CD14-positive monocyte (primary cell): ENCODE data around the gene WDR45. TPM values are rescaled to one million over a fixed set of nuclear protein-coding genes. Genes with fewer than 3 reads are reported as not detected.

Source experiments
- DNase-seq, 3 donors: peaks; one replicate each; pipeline ENCODE4 v3.0.0-alpha.2; 2011 to 2022
- H2AFZ ChIP-seq: 2 replicates; pipeline ENCODE4 v1.6.0; 2012; ENCODE audit warnings: mild to moderate bottlenecking, low read depth, low read length, inconsistent platforms; ENCODE audit not compliant: insufficient read depth, poor library complexity, severe bottlenecking
- H3K27ac ChIP-seq, 2 donors: 1 replicate in 1 of 2; 2 replicates in 1 of 2; pipeline ENCODE4 v1.5.1; 2012 to 2013; ENCODE audit warnings: low read length in 2 of 2, control low read depth in 1 of 2, inconsistent platforms in 1 of 2, low read depth in 1 of 2, mild to moderate bottlenecking in 1 of 2
- H3K27me3 ChIP-seq, 2 donors: one replicate each; pipeline versions ENCODE4 v1.6.0 to v1.6.1; 2011 to 2013; ENCODE audit warnings: low read length in 2 of 2; ENCODE audit not compliant: control insufficient read depth in 2 of 2, insufficient read depth in 2 of 2
- H3K36me3 ChIP-seq, 2 donors: replicated peaks in 1 of 2; 1 replicate in 1 of 2; 2 replicates in 1 of 2; pipeline versions ENCODE4 v1.5.1 to v1.6.1; 2012 to 2013; ENCODE audit warnings: low read length in 2 of 2, control low read depth in 1 of 2, inconsistent platforms in 1 of 2, mild to moderate bottlenecking in 1 of 2; ENCODE audit not compliant: insufficient read depth in 2 of 2, control insufficient read depth in 1 of 2
- H3K4me1 ChIP-seq, 2 donors: 1 replicate in 1 of 2; 2 replicates in 1 of 2; pipeline versions ENCODE4 v1.5.1 to v1.6.1; 2012 to 2013; ENCODE audit warnings: low read length in 2 of 2, control low read depth in 1 of 2, inconsistent platforms in 1 of 2, mild to moderate bottlenecking in 1 of 2, moderate library complexity in 1 of 2; ENCODE audit not compliant: insufficient read depth in 2 of 2, control insufficient read depth in 1 of 2
- H3K4me2 ChIP-seq: replicated peaks from 2 replicates; pipeline ENCODE3; 2012; ENCODE audit warnings: low read length, moderate library complexity, mild to moderate bottlenecking; ENCODE audit not compliant: poor library complexity, severe bottlenecking; ENCODE audit errors: extremely low read depth
- H3K4me3 ChIP-seq, 3 experiments: fragments of 200-600 bp in 1 of 3; sonication (generic) in 1 of 3; replicated peaks in 1 of 3; 1 replicate in 2 of 3; 2 replicates in 1 of 3; pipeline ENCODE4 v1.5.1; 2011 to 2013; ENCODE audit warnings: low read length in 3 of 3, mild to moderate bottlenecking in 3 of 3, control low read depth in 2 of 3, low read depth in 2 of 3, inconsistent platforms in 1 of 3, moderate library complexity in 1 of 3
- H3K79me2 ChIP-seq: 2 replicates; pipeline ENCODE4 v1.6.0; 2012; ENCODE audit warnings: mild to moderate bottlenecking, control low read depth, inconsistent platforms, low read length, moderate library complexity; ENCODE audit not compliant: insufficient read depth
- H3K9ac ChIP-seq: 2 replicates; pipeline ENCODE4 v1.6.0; 2017; ENCODE audit warnings: low read length, mild to moderate bottlenecking; ENCODE audit not compliant: insufficient read depth, poor library complexity, severe bottlenecking
- H3K9me3 ChIP-seq, 2 donors: replicated peaks in 1 of 2; 1 replicate in 1 of 2; 2 replicates in 1 of 2; pipeline versions ENCODE4 v1.5.1 to v1.6.1; 2012 to 2013; ENCODE audit warnings: low read length in 2 of 2, control low read depth in 1 of 2; ENCODE audit not compliant: control insufficient read depth in 1 of 2, insufficient read depth in 1 of 2
- H4K20me1 ChIP-seq: 2 replicates; pipeline ENCODE4 v1.6.0; 2012; ENCODE audit warnings: mild to moderate bottlenecking, low read length, control low read depth, moderate library complexity; ENCODE audit not compliant: insufficient read depth
- H3K27ac Mint-ChIP-seq, 7 donors: one replicate each; pipeline ENCODE4 v1.8.0; 2020; ENCODE audit warnings: mild to moderate bottlenecking in 7 of 7, mixed read lengths in 7 of 7, moderate library complexity in 6 of 7, inconsistent platforms in 2 of 7
- H3K27me3 Mint-ChIP-seq, 3 donors: one replicate each; pipeline ENCODE4 v1.8.0; 2021 to 2022; ENCODE audit warnings: low read depth in 3 of 3, mild to moderate bottlenecking in 3 of 3, mixed read lengths in 3 of 3, moderate library complexity in 3 of 3, inconsistent platforms in 1 of 3
- H3K36me3 Mint-ChIP-seq, 2 donors: one replicate each; pipeline ENCODE4 v1.8.0; 2020; ENCODE audit warnings: mixed read lengths in 2 of 2, inconsistent platforms in 1 of 2, mild to moderate bottlenecking in 1 of 2
- H3K4me1 Mint-ChIP-seq: one replicate; pipeline ENCODE4 v1.8.0; 2020; ENCODE audit warnings: mild to moderate bottlenecking, mixed read lengths
- H3K4me3 Mint-ChIP-seq, 2 donors: one replicate each; pipeline ENCODE4 v1.8.0; 2020; ENCODE audit warnings: mild to moderate bottlenecking in 2 of 2, mixed read lengths in 2 of 2, moderate library complexity in 1 of 2
- H3K9me3 Mint-ChIP-seq, 7 donors: one replicate each; pipeline ENCODE4 v1.8.0; 2020 to 2022; ENCODE audit warnings: mixed read lengths in 7 of 7, mild to moderate bottlenecking in 6 of 7, moderate library complexity in 6 of 7, inconsistent platforms in 2 of 7
- CTCF ChIP-seq: fragments of 200-600 bp; IDR thresholded peaks from one replicate; pipeline ENCODE4 v1.8.0; 2022; ENCODE audit warnings: antibody characterized with exemption, mild to moderate bottlenecking
- WGBS: methylation state at CpG from one replicate; pipeline ENCODE4 v1.1.5; 2013; ENCODE audit warnings: missing lambda C conversion rate; ENCODE audit not compliant: insufficient coverage; 5-methylcytosine and 5-hydroxymethylcytosine counted together
- intact Hi-C, 2 donors: fragments of 100-400 bp; cut with micrococcal nuclease; formaldehyde crosslinking; loops; one replicate each; pipeline versions ENCODE4 v1.15.0 to v1.15.1; 2023
- polyA plus RNA-seq, 3 donors: library from polyadenylated mRNA; depleted of rRNA in 1 of 3; unstranded in 2 of 3; stranded (reverse) in 1 of 3; fragments of 300-500 nt in 2 of 3; fragments of >200 nt in 1 of 3; fragmentation: Illumina TruSeq in 2 of 3; gene quantifications; 1 replicate in 2 of 3; 2 replicates in 1 of 3; pipeline ENCODE4 v1.2.3, GENCODE V29; 2012 to 2021
- small RNA-seq: library from RNA; depleted of rRNA; stranded (forward); fragments of <200 nt; gene quantifications from one replicate; pipeline ENCODE3, GENCODE V24; 2012; ENCODE audit warnings: low read depth; ENCODE audit not compliant: insufficient read length

WDR45 gene
- polyA plus RNA-seq, 3 donors: 83.1 to 207 (median 83.8) TPM

DNA sequence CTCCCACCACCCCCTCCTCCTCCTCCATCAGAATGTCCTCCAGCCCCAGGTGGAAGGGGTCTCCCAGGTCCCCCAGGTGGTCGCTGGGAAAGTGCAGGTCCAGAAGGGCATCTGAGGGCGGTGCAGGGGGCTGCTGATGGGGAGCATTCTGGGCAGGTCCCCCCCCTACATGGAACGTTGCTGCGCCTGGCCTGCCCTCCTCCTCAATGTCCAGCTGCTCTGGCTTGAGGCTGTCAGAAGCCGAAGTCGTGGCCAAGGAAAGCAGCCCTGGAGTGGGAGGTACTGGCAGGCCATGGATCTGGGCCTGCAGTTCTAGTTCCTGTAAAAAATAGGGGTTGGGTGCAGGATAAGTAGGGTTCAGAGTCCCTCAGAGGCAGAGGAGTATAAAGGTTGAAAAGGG lies 49.4 kb downstream of the WDR45 start:
- Mint-ChIP-seq H3K27ac (no peak overlapping the region), H3K9me3 (peaks cover 0 to 4% (median 0%) of the 10 kb centered on the region in 7 donors), H3K27me3 (peaks cover 0 to 6% (median 0%) of the 10 kb centered on the region in 3 donors), H3K4me1 (peaks cover 22% of the 10 kb centered on the region), H3K36me3 (peaks cover 47 to 79% of the 10 kb centered on the region in 2 donors), H3K4me3 (no peak overlapping the region)
- TF ChIP-seq CTCF: no peak
- H3K27ac ChIP-seq: no peak overlapping the region
- H3K4me1 ChIP-seq: peaks cover 17 to 22% of the 10 kb centered on the region in 2 donors
- DNase-seq: no peak
- H3K27me3 ChIP-seq: no peaks in the 10 kb centered on the region
- no peak overlapping the region for H3K4me2 ChIP-seq
- H3K36me3 ChIP-seq: peaks cover 45 to 58% of the 10 kb centered on the region in 2 donors
- H4K20me1 ChIP-seq: peaks cover 21% of the 10 kb centered on the region
- H3K9me3 ChIP-seq: no peaks in the 10 kb centered on the region
- no peaks in the 10 kb centered on the region for H3K79me2 ChIP-seq
- no peak overlapping the region for H3K9ac ChIP-seq
- 100% methylated on average over 1 of the region's 6 CpGs for WGBS
- intact Hi-C loops: loop anchor here in 1 of 2 donors (10.0 kb wide), 1 partner anchor 65 kb away; no protein-coding TSS in a partner anchor
- no peak overlapping the region for H2AFZ ChIP-seq
- H3K4me3 ChIP-seq: no peak overlapping the region

GRCh38 chrX:49029876-49030275 lies 49.8 kb downstream of the WDR45 start:
- H3K9me3 Mint-ChIP-seq: peaks cover 0 to 4% (median 0%) of the 10 kb centered on the region in 7 donors
- no CpG with 5 or more reads among the region's 6 CpGs for WGBS
- no peaks in the 10 kb centered on the region for H3K79me2 ChIP-seq
- H3K27me3 ChIP-seq: no peaks in the 10 kb centered on the region
- H3K4me1 ChIP-seq: peaks cover 17 to 22% of the 10 kb centered on the region in 2 donors
- intact Hi-C loops: loop anchor here in 1 of 2 donors (10.0 kb wide), 1 partner anchor 65 kb away; no protein-coding TSS in a partner anchor
- peaks cover 22% of the 10 kb centered on the region for H3K4me1 Mint-ChIP-seq
- H4K20me1 ChIP-seq: peaks cover 21% of the 10 kb centered on the region
- H3K36me3 Mint-ChIP-seq: peaks cover 47 to 76% of the 10 kb centered on the region in 2 donors
- no peak overlapping the region for H3K4me3 Mint-ChIP-seq
- H3K4me3 ChIP-seq: no peak overlapping the region
- H3K9me3 ChIP-seq: no peaks in the 10 kb centered on the region
- H3K4me2 ChIP-seq: no peak overlapping the region
- H3K27me3 Mint-ChIP-seq: peaks cover 0 to 6% (median 0%) of the 10 kb centered on the region in 3 donors
- H3K27ac Mint-ChIP-seq: peak overlapping the region in 1 of 7 donors; percentile 36
- peaks cover 44 to 57% of the 10 kb centered on the region in 2 donors for H3K36me3 ChIP-seq
- no peak overlapping the region for H3K9ac ChIP-seq
- H3K27ac ChIP-seq: peak overlapping the region in 1 of 2 donors; percentile 3
- TF ChIP-seq CTCF: no peak
- H2AFZ ChIP-seq: no peak overlapping the region
- no peak for DNase-seq

Small RNAs within 50 kb of the gene (small RNA-seq; reads per million reads assigned to genes)
- not detected for gene RNU4-52P

Other genes starting within 250 kb of the WDR45 start
- not detected for gene PCSK1N, start 244.3 kb downstream of the WDR45 start, polyA plus RNA-seq
- gene TIMM17B, start 182.1 kb downstream of the WDR45 start, polyA plus RNA-seq: 10 to 100 TPM; 52.2 to 86.9 (median 86.8) TPM
- gene PQBP1, start 182.0 kb downstream of the WDR45 start, polyA plus RNA-seq: 100 to 1,000 TPM in 1 of 3 donors, 10 to 100 TPM in 2; 71.7 to 129 (median 78.3) TPM
- 10 to 100 TPM; 14.3 to 21.6 (median 18.4) TPM for gene SLC35A2, start 168.2 kb downstream of the WDR45 start, polyA plus RNA-seq
- 10 to 100 TPM in 1 of 3 donors, 1 to 10 TPM in 2; 6.7 to 39.4 (median 9.9) TPM for gene PIM2, start 160.9 kb downstream of the WDR45 start, polyA plus RNA-seq
- 10 to 100 TPM in 2 of 3 donors, 1 to 10 TPM in 1; 8.4 to 75.0 (median 12.4) TPM for gene OTUD5, start 122.3 kb downstream of the WDR45 start, polyA plus RNA-seq
- 1 to 10 TPM in 1 of 3 donors, not detected in 2; 4.9 TPM for gene KCND1, start 108.0 kb downstream of the WDR45 start, polyA plus RNA-seq
- 100 to 1,000 TPM in 1 of 3 donors, 10 to 100 TPM in 1, 1 to 10 TPM in 1; 3.8 to 103 (median 10.7) TPM for gene GRIPAP1, start 77.6 kb downstream of the WDR45 start, polyA plus RNA-seq
- 10 to 100 TPM; 12.8 to 41.2 (median 22.0) TPM for gene TFE3, start 36.5 kb downstream of the WDR45 start, polyA plus RNA-seq
- under 1 TPM in 2 of 3 donors, not detected in 1; 0.11 to 0.89 TPM for gene CCDC120, start 20.9 kb downstream of the WDR45 start, polyA plus RNA-seq
- 1 to 10 TPM; 4.1 to 7.9 (median 5.5) TPM for gene PRAF2, start 5.9 kb downstream of the WDR45 start, polyA plus RNA-seq
- gene GPKOW, start 43.8 kb upstream of the WDR45 start, polyA plus RNA-seq: 10 to 100 TPM; 14.3 to 23.1 (median 18.1) TPM
- 1 to 10 TPM; 1.1 to 2.0 (median 1.5) TPM for gene MAGIX, start 82.9 kb upstream of the WDR45 start, polyA plus RNA-seq
- 100 to 1,000 TPM; 280 to 374 (median 330) TPM for gene PLP2, start 92.0 kb upstream of the WDR45 start, polyA plus RNA-seq
- gene PRICKLE3, start 106.5 kb upstream of the WDR45 start, polyA plus RNA-seq: 10 to 100 TPM in 1 of 3 donors, 1 to 10 TPM in 2; 4.4 to 22.3 (median 5.4) TPM
- gene SYP, start 120.3 kb upstream of the WDR45 start, polyA plus RNA-seq: under 1 TPM; 0.27 to 0.69 (median 0.68) TPM
- gene CACNA1F, start 153.5 kb upstream of the WDR45 start, polyA plus RNA-seq: under 1 TPM in 1 of 3 donors, not detected in 2; 0.73 TPM
- 10 to 100 TPM; 24.8 to 36.3 (median 36.2) TPM for gene CCDC22, start 155.6 kb upstream of the WDR45 start, polyA plus RNA-seq
- gene FOXP3, start 184.8 kb upstream of the WDR45 start, polyA plus RNA-seq: under 1 TPM in 1 of 3 donors, not detected in 2; 0.10 TPM
- gene PPP1R3F, start 189.9 kb upstream of the WDR45 start, polyA plus RNA-seq: 1 to 10 TPM in 2 of 3 donors, under 1 TPM in 1; 0.47 to 1.6 (median 1.6) TPM
- not detected for gene GAGE10, start 223.8 kb upstream of the WDR45 start, polyA plus RNA-seq
- gene GAGE12J, start 242.2 kb upstream of the WDR45 start, polyA plus RNA-seq: not detected